ENCODE measurements around the gene KIZ. TPM values are rescaled to one million over a fixed set of nuclear protein-coding genes. Genes with fewer than 3 reads are reported as not detected.

Gene KIZ
- total RNA-seq, 1 donor from 2014 or later = 21.1 TPM

- Mint-ChIP-seq H3K9me3 (no peaks in the 10 kb centered on the region), H3K27ac (no peak overlapping the region), H3K4me3 (no peak overlapping the region), H3K36me3 (peaks cover 3% of the 10 kb centered on the region), H3K4me1 (no peaks in the 10 kb centered on the region), H3K27me3 (ENCODE audit: low read depth) (no peaks in the 10 kb centered on the region)
- TF ChIP-seq CTCF (IDR thresholded peaks at IDR 0.05; ENCODE audit: unreplicated experiment) = no peak
- DNase-seq (ENCODE audit: low spot score in 2 of 2, unreplicated experiment in 2 of 2) = no peak
Observed at GRCh38 chr20:21145424-21145823, 19.5 kb downstream of the KIZ start.

DNA sequence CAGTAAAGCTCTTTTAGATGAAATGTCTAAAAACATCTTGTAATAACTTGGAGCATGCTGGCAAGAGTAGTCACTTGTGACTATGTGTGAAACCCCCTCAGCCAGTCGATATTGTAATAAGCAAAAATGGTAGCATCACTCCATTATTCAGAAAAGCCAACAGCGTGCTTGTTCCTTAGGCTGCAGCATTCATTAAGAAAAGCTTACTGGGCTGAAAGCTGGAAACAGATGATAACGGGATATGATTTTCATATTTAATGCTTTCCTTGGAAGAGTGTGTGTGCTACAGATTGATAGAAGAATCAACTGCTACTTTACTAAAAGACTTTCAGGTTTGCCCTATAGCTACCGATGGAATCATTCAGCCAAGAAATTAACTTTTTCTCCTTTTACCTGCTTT is 20.3 kb downstream of the KIZ start:
- Mint-ChIP-seq H3K36me3 (peaks cover 3% of the 10 kb centered on the region), H3K27ac (no peak overlapping the region), H3K27me3 (ENCODE audit: low read depth) (no peaks in the 10 kb centered on the region), H3K4me3 (no peak overlapping the region), H3K9me3 (no peaks in the 10 kb centered on the region), H3K4me1 (no peaks in the 10 kb centered on the region)
- DNase-seq (ENCODE audit: low spot score in 2 of 2, unreplicated experiment in 2 of 2) = no peak
- no peak for TF ChIP-seq CTCF (IDR thresholded peaks at IDR 0.05; ENCODE audit: unreplicated experiment)

- Mint-ChIP-seq H3K4me1 (no peaks in the 10 kb centered on the region), H3K4me3 (no peak overlapping the region), H3K36me3 (peaks cover 3% of the 10 kb centered on the region), H3K9me3 (no peaks in the 10 kb centered on the region), H3K27ac (no peak overlapping the region), H3K27me3 (ENCODE audit: low read depth) (no peaks in the 10 kb centered on the region)
- TF ChIP-seq CTCF (IDR thresholded peaks at IDR 0.05; ENCODE audit: unreplicated experiment) = no peak
- no peak for DNase-seq (ENCODE audit: low spot score in 2 of 2, unreplicated experiment in 2 of 2)
Observed at GRCh38 chr20:21147593-21147992, 21.7 kb downstream of the KIZ start.

GRCh38 chr20:21149344-21149743 is 23.5 kb downstream of the KIZ start:
- Mint-ChIP-seq H3K4me1 (no peaks in the 10 kb centered on the region), H3K27ac (no peak overlapping the region), H3K4me3 (no peak overlapping the region), H3K27me3 (ENCODE audit: low read depth) (no peaks in the 10 kb centered on the region), H3K36me3 (peaks cover 3% of the 10 kb centered on the region), H3K9me3 (no peaks in the 10 kb centered on the region)
- DNase-seq (ENCODE audit: low spot score in 2 of 2, unreplicated experiment in 2 of 2) = no peak
- TF ChIP-seq CTCF (IDR thresholded peaks at IDR 0.05; ENCODE audit: unreplicated experiment) = no peak

GRCh38 chr20:21151791-21152190 is 25.9 kb downstream of the KIZ start:
- Mint-ChIP-seq H3K36me3 (peaks cover 3% of the 10 kb centered on the region), H3K4me3 (no peak overlapping the region), H3K27me3 (ENCODE audit: low read depth) (no peaks in the 10 kb centered on the region), H3K9me3 (peaks cover 7% of the 10 kb centered on the region), H3K27ac (no peak overlapping the region), H3K4me1 (no peaks in the 10 kb centered on the region)
- no peak for DNase-seq (ENCODE audit: low spot score in 2 of 2, unreplicated experiment in 2 of 2)
- TF ChIP-seq CTCF (IDR thresholded peaks at IDR 0.05; ENCODE audit: unreplicated experiment) = no peak

- H3K9me3 Mint-ChIP-seq = peaks cover 7% of the 10 kb centered on the region
- H3K4me3 Mint-ChIP-seq = no peak overlapping the region
Observed at GRCh38 chr20:21154692-21155091, 28.8 kb downstream of the KIZ start.

More at GRCh38 chr20:21154692-21155091, 28.8 kb downstream of the KIZ start:
- Mint-ChIP-seq H3K27me3 (ENCODE audit: low read depth) (no peaks in the 10 kb centered on the region), H3K4me1 (no peaks in the 10 kb centered on the region), H3K36me3 (no peaks in the 10 kb centered on the region), H3K27ac (no peak overlapping the region)
- DNase-seq (ENCODE audit: low spot score in 2 of 2, unreplicated experiment in 2 of 2) = no peak
- TF ChIP-seq CTCF (IDR thresholded peaks at IDR 0.05; ENCODE audit: unreplicated experiment) = no peak

Data from mesothelial cell of epicardium (in vitro differentiated cells).